SH-SY5Y (cell line): ENCODE measurements around the gene EYA2.

Experiments
- GATA2 ChIP-seq: IDR thresholded peaks from 2 replicates; pipeline ENCODE4 v1.6.1; 2011; ENCODE audit warnings: mild to moderate bottlenecking, low read depth, low read length
- GATA3 ChIP-seq: IDR thresholded peaks from 2 replicates; pipeline ENCODE4 v1.6.1; 2011; ENCODE audit warnings: low read depth, mild to moderate bottlenecking, low read length, moderate library complexity

DNA sequence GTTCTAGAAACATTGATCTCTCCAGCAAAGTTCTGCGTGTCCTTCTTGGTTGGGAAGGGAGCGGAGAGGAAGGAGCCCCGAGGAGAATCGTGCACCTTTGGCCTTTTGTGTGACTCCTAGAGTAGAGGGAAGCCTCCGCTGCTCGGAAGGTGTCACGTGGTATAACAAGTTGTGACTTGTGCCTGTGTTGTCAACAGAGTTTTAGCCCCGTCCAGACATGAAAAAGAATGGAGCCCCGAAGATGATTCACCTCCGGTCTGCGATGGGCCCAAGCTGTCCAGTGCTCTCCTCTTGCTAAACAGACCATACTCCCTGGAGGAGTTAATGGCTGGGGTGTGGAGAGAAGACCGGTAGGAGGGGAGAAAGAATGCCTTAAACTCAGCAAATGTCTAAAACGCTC lies 7.0 kb downstream of the EYA2 start:
- TF ChIP-seq GATA3 (no peak), GATA2 (no peak)
